ENCODE data around the gene KSR2. TPM values are rescaled to one million over a fixed set of nuclear protein-coding genes. Genes with fewer than 3 reads are reported as not detected.

The KSR2 gene
- total and polyA plus RNA-seq, 10 of the 15 experiments (the other 5 are each of a cell fraction or from before 2014, with no cell fraction given) = under 0.01 to 1.5 (median 0.01) TPM; not detected in 3

GRCh38 chr12:117599849-117600248 lies 368.9 kb downstream of the KSR2 start (continued):
- TF ChIP-seq CTCF (IDR thresholded peaks at IDR 0.05 in 2 of 3, conservative IDR thresholded peaks at IDR 0.05 in 1 of 3; ENCODE audit: control insufficient read depth in 2 of 3, extremely low read depth in 1 of 3, insufficient read depth in 1 of 3, low read depth in 3 of 3, low read length in 3 of 3) (no peak), DPF2 (IDR thresholded peaks at IDR 0.05) (no peak), ZNF687 (IDR thresholded peaks at IDR 0.05) (no peak), ELK1 (IDR thresholded peaks at IDR 0.05; ENCODE audit: low read depth, low read length) (no peak)

- CTCF ChIA-PET = interaction anchor here (0.8 to 1.2 kb wide), 2 partner anchors 8 to 75 kb away, joined by 3 to 4 read pairs; no protein-coding TSS in a partner anchor
- ATAC-seq (no peak), FAIRE-seq (no peak), DNase-seq (ENCODE audit: low read depth, low spot score) (no peak)
- no peaks in the 10 kb centered on the region for H4K20me1 ChIP-seq (ENCODE audit: control insufficient read depth, insufficient read depth)
- H3K27ac ChIP-seq (ENCODE audit: control insufficient read depth, insufficient read depth) = no peak overlapping the region
- in situ Hi-C loops (cut with MboI) = no loop called here
- H3K4me3 ChIP-seq = no peak overlapping the region
- 6% methylated on average over 6 of the region's 6 CpGs for WGBS (ENCODE audit: insufficient coverage, insufficient replicate concordance, low lambda C conversion rate, missing lambda C conversion rate)
- H3K9ac ChIP-seq (ENCODE audit: control insufficient read depth, insufficient read depth, low read length) = no peak overlapping the region
- H3K4me1 ChIP-seq (ENCODE audit: control insufficient read depth, insufficient read depth, low read length) = no peaks in the 10 kb centered on the region
- no TSS peak for BruUV-seq (replicated peaks)
- H3K36me3 ChIP-seq (ENCODE audit: control insufficient read depth in 2 of 2, insufficient read depth in 2 of 2, low read length in 1 of 2) = no peaks in the 10 kb centered on the region
- no peak overlapping the region for H3K4me2 ChIP-seq (ENCODE audit: control insufficient read depth, insufficient read depth)
- H3K27me3 ChIP-seq (replicated peaks in 1 of 2; ENCODE audit: control insufficient read depth in 2 of 2, insufficient read depth in 2 of 2, low read length in 1 of 2) = no peaks in the 10 kb centered on the region
- RAD21 ChIA-PET (ENCODE audit: unreplicated experiment) = no interaction called here
- SMC1A ChIA-PET (ENCODE audit: uncharacterized antibody, unreplicated experiment) = no interaction called here
- intact Hi-C loops (cut with micrococcal nuclease; ENCODE audit: unreplicated experiment) = no loop called here
- no peaks in the 10 kb centered on the region for H3K79me2 ChIP-seq (ENCODE audit: control insufficient read depth, insufficient read depth, low read length)
- H2AFZ ChIP-seq (ENCODE audit: control insufficient read depth, low read depth, low read length) = no peak overlapping the region
- no peaks in the 10 kb centered on the region; the same call in 2 of the 3 replicates for H3K9me3 ChIP-seq (replicated peaks; ENCODE audit: control insufficient read depth, insufficient read depth, low read length)
- POLR2A ChIA-PET = no interaction called here
- TF ChIP-seq CHD4 (IDR thresholded peaks at IDR 0.05) = no peak
- TF ChIP-seq CUX1 (IDR thresholded peaks at IDR 0.05; ENCODE audit: insufficient replicate concordance, low read depth, low read length) = no peak
- no peak for TF ChIP-seq STAT3 (IDR thresholded peaks at IDR 0.05; ENCODE audit: low read depth, low read length)
- TF ChIP-seq HCFC1 (IDR thresholded peaks at IDR 0.05; ENCODE audit: low read length) = no peak
- no peak for TF ChIP-seq CHD1 (IDR thresholded peaks at IDR 0.05; ENCODE audit: low read depth, low read length)
- no peak for TF ChIP-seq NFXL1 (IDR thresholded peaks at IDR 0.05; ENCODE audit: borderline replicate concordance)
- no peak for TF ChIP-seq TCF3 (IDR thresholded peaks at IDR 0.05; ENCODE audit: borderline replicate concordance, insufficient read depth, low read depth, low read length)
Measured at GRCh38 chr12:117596968-117597367, 371.8 kb downstream of the KSR2 start.

Data from GM12878 (cell line).